H9 (cell line): ENCODE data around the gene SNED1. TPM values are rescaled to one million over a fixed set of nuclear protein-coding genes. Genes with fewer than 3 reads are reported as not detected.

Experiments used
- DNase-seq: peaks from one replicate; pipeline ENCODE4 v3.0.0-alpha.2; 2017
- H2AFZ ChIP-seq: one replicate; pipeline ENCODE4 v1.6.1; 2013; ENCODE audit warnings: mild to moderate bottlenecking, low read length, control low read depth, moderate library complexity
- H2AK5ac ChIP-seq: 2 replicates; pipeline ENCODE4 v1.6.1; 2013; ENCODE audit warnings: low read length, control low read depth, mixed read lengths; ENCODE audit not compliant: insufficient read length
- H2BK120ac ChIP-seq: one replicate; pipeline ENCODE4 v1.6.1; 2013; ENCODE audit warnings: low read depth, mild to moderate bottlenecking, low read length, control low read depth, inconsistent platforms; ENCODE audit not compliant: poor library complexity, severe bottlenecking
- H2BK12ac ChIP-seq: 2 replicates; pipeline ENCODE4 v1.6.1; 2013; ENCODE audit warnings: low read length, control low read depth, mixed read lengths, low read depth; ENCODE audit not compliant: insufficient read length
- H2BK15ac ChIP-seq: 2 replicates; pipeline ENCODE4 v1.6.1; 2013; ENCODE audit warnings: low read depth, low read length, control low read depth
- H2BK20ac ChIP-seq: one replicate; pipeline ENCODE4 v1.6.1; 2013; ENCODE audit warnings: low read depth, mild to moderate bottlenecking, low read length, control low read depth, inconsistent platforms; ENCODE audit not compliant: poor library complexity, severe bottlenecking
- H2BK5ac ChIP-seq: 2 replicates; pipeline ENCODE4 v1.6.1; 2013; ENCODE audit warnings: low read length, control low read depth, mixed read lengths; ENCODE audit not compliant: insufficient read length
- H3K14ac ChIP-seq: 2 replicates; pipeline ENCODE4 v1.6.1; 2013; ENCODE audit warnings: low read length, control low read depth; ENCODE audit not compliant: insufficient read depth
- H3K18ac ChIP-seq: 2 replicates; pipeline ENCODE4 v1.6.1; 2013; ENCODE audit warnings: low read depth, mild to moderate bottlenecking, mixed read lengths, low read length, control low read depth; ENCODE audit not compliant: insufficient read length
- H3K23ac ChIP-seq: 2 replicates; pipeline ENCODE4 v1.6.1; 2013; ENCODE audit warnings: low read length, control low read depth, mixed read lengths, low read depth; ENCODE audit not compliant: insufficient read length
- H3K23me2 ChIP-seq: 2 replicates; pipeline ENCODE4 v1.6.1; 2013; ENCODE audit warnings: low read depth, mild to moderate bottlenecking, mixed read lengths, low read length, control low read depth; ENCODE audit not compliant: insufficient read length, poor library complexity, severe bottlenecking
- H3K27ac ChIP-seq: 2 replicates; pipeline ENCODE4 v1.5.1; 2013; ENCODE audit warnings: low read length, control low read depth, mixed read lengths, low read depth; ENCODE audit not compliant: insufficient read length
- H3K27me3 ChIP-seq: 2 replicates; pipeline ENCODE4 v1.6.1; 2013; ENCODE audit warnings: low read length, control low read depth, inconsistent platforms; ENCODE audit not compliant: insufficient read depth
- H3K4ac ChIP-seq: 2 replicates; pipeline ENCODE4 v1.6.1; 2013; ENCODE audit warnings: low read depth, mild to moderate bottlenecking, control low read depth, inconsistent platforms, low read length, moderate library complexity
- H3K4me1 ChIP-seq: 2 replicates; pipeline ENCODE4 v1.6.1; 2013; ENCODE audit warnings: low read length, control low read depth, inconsistent platforms; ENCODE audit not compliant: insufficient read depth
- H3K4me2 ChIP-seq: 2 replicates; pipeline ENCODE4 v1.6.1; 2013; ENCODE audit warnings: low read length, control low read depth, mixed read lengths; ENCODE audit not compliant: insufficient read length, insufficient read depth
- H3K56ac ChIP-seq: 2 replicates; pipeline ENCODE4 v1.6.1; 2013; ENCODE audit warnings: low read depth, mild to moderate bottlenecking, mixed read lengths, low read length, control low read depth; ENCODE audit not compliant: insufficient read length
- H3K79me1 ChIP-seq: 2 replicates; pipeline ENCODE4 v1.6.1; 2013; ENCODE audit warnings: low read depth, mild to moderate bottlenecking, moderate library complexity, low read length, control low read depth, inconsistent platforms; ENCODE audit not compliant: insufficient read depth, poor library complexity, severe bottlenecking
- H3K79me2 ChIP-seq: 2 replicates; pipeline ENCODE4 v1.6.1; 2013; ENCODE audit warnings: low read length, control low read depth, inconsistent platforms; ENCODE audit not compliant: insufficient read depth
- H3K9ac ChIP-seq: 2 replicates; pipeline ENCODE4 v1.6.1; 2013; ENCODE audit warnings: low read length, control low read depth, mixed read lengths; ENCODE audit not compliant: insufficient read length; ENCODE audit errors: extremely low read depth
- H3K9me3 ChIP-seq: one replicate; pipeline ENCODE4 v1.6.1; 2013; ENCODE audit warnings: low read depth, low read length, inconsistent platforms; ENCODE audit not compliant: control insufficient read depth
- H3T11ph ChIP-seq: one replicate; pipeline ENCODE4 v1.6.1; 2013; ENCODE audit warnings: mild to moderate bottlenecking, low read length, control low read depth, inconsistent platforms
- H4K20me1 ChIP-seq: one replicate; pipeline ENCODE4 v1.6.1; 2013; ENCODE audit not compliant: control insufficient read depth, insufficient read length, insufficient read depth
- H4K5ac ChIP-seq: 2 replicates; pipeline ENCODE4 v1.6.1; 2013; ENCODE audit warnings: low read depth, mild to moderate bottlenecking, mixed read lengths, low read length, control low read depth; ENCODE audit not compliant: insufficient read length
- H4K8ac ChIP-seq: replicated peaks from 2 replicates; pipeline ENCODE4 v1.6.1; 2013; ENCODE audit warnings: low read length, control low read depth, mixed read lengths, low read depth; ENCODE audit not compliant: insufficient read length
- H4K91ac ChIP-seq: 2 replicates; pipeline ENCODE4 v1.6.1; 2013; ENCODE audit warnings: low read depth, mild to moderate bottlenecking, moderate library complexity, mixed read lengths, low read length, control low read depth; ENCODE audit not compliant: insufficient read length
- H3K27ac Mint-ChIP-seq, 3 experiments: 2 replicates in 2 of 3; 3 replicates in 1 of 3; pipeline ENCODE4 v1.8.0; 2020 to 2021; ENCODE audit warnings: mixed read lengths in 3 of 3, mild to moderate bottlenecking in 1 of 3, moderate library complexity in 1 of 3
- H3K27me3 Mint-ChIP-seq: 2 replicates; pipeline ENCODE4 v1.8.0; 2021; ENCODE audit warnings: low read depth, mild to moderate bottlenecking, moderate library complexity, mixed read lengths
- H3K36me3 Mint-ChIP-seq, 3 experiments: 2 replicates in 2 of 3; 3 replicates in 1 of 3; pipeline ENCODE4 v1.8.0; 2020 to 2021; ENCODE audit warnings: low read depth in 3 of 3, mixed read lengths in 3 of 3; ENCODE audit not compliant: insufficient read depth in 1 of 3
- H3K4me1 Mint-ChIP-seq, 2 experiments: 2 replicates each; pipeline ENCODE4 v1.8.0; 2020; ENCODE audit warnings: mixed read lengths in 2 of 2
- H3K4me3 Mint-ChIP-seq, 2 experiments: 2 replicates in 1 of 2; 3 replicates in 1 of 2; pipeline ENCODE4 v1.8.0; 2020 to 2021; ENCODE audit warnings: mild to moderate bottlenecking in 2 of 2, mixed read lengths in 2 of 2, moderate library complexity in 1 of 2
- H3K9me3 Mint-ChIP-seq, 2 experiments: 2 replicates in 1 of 2; 3 replicates in 1 of 2; pipeline ENCODE4 v1.8.0; 2020; ENCODE audit warnings: mild to moderate bottlenecking in 2 of 2, mixed read lengths in 2 of 2, moderate library complexity in 1 of 2
- CTCF ChIP-seq: fragments of 200-600 bp; sonication (generic); conservative IDR thresholded peaks from 3 replicates; pipeline ENCODE4 v1.8.0; 2021; ENCODE audit warnings: antibody characterized with exemption, mild to moderate bottlenecking
- WGBS: extraction: QIAGEN DNeasy Blood & Tissue Kit; methylation state at CpG from one replicate; pipeline ENCODE4 v1.1.7; 2013; ENCODE audit warnings: missing lambda C conversion rate, low lambda C conversion rate, mixed read lengths; ENCODE audit not compliant: insufficient read length; ENCODE audit errors: extremely low coverage; 5-methylcytosine and 5-hydroxymethylcytosine counted together
- total RNA-seq: library from RNA; stranded (reverse); gene quantifications from 2 replicates; pipeline ENCODE4 v1.2.1, GENCODE V29; 2021

SNED1 gene
- total RNA-seq, 1 experiment from 2014 or later, result 2.5 TPM

- no peak overlapping the region for H2BK15ac ChIP-seq
Observed at GRCh38 chr2:241138471-241138870, 140.1 kb downstream of the SNED1 start.

More at GRCh38 chr2:241138471-241138870, 140.1 kb downstream of the SNED1 start:
- no peak overlapping the region for H3T11ph ChIP-seq
- no peak overlapping the region for H2AFZ ChIP-seq
- no peak overlapping the region for H2BK5ac ChIP-seq
- no peak overlapping the region for H3K56ac ChIP-seq
- no peak overlapping the region for H2BK120ac ChIP-seq
- DNase-seq, result no peak
- H3K9ac ChIP-seq, result no peak overlapping the region
- H2BK12ac ChIP-seq, result no peak overlapping the region
- no peak overlapping the region for H4K91ac ChIP-seq
- H3K14ac ChIP-seq, result no peak overlapping the region
- H2AK5ac ChIP-seq, result no peak overlapping the region
- no peaks in the 10 kb centered on the region for H3K9me3 ChIP-seq
- Mint-ChIP-seq H3K4me1 (no peaks in the 10 kb centered on the region), H3K36me3 (peaks cover 18 to 80% (median 62%) of the 10 kb centered on the region in 3 experiments), H3K27ac (no peak overlapping the region), H3K27me3 (no peaks in the 10 kb centered on the region), H3K4me3 (no peak overlapping the region; a peak in 1 of 5 replicates), H3K9me3 (no peaks in the 10 kb centered on the region)
- no peaks in the 10 kb centered on the region for H3K79me1 ChIP-seq
- no peaks in the 10 kb centered on the region for H3K79me2 ChIP-seq
- no peak overlapping the region for H4K5ac ChIP-seq
- H3K4me1 ChIP-seq, result no peaks in the 10 kb centered on the region
- no peak overlapping the region for H4K8ac ChIP-seq
- no peaks in the 10 kb centered on the region for H3K27me3 ChIP-seq
- no peak overlapping the region for H3K23ac ChIP-seq
- H3K23me2 ChIP-seq, result no peaks in the 10 kb centered on the region
- no peak for TF ChIP-seq CTCF
- H2BK20ac ChIP-seq, result no peak overlapping the region
- no peak overlapping the region for H3K4ac ChIP-seq
- no peak overlapping the region for H3K18ac ChIP-seq
- WGBS, result no CpG with 5 or more reads among the region's 16 CpGs
- no peak overlapping the region for H3K4me2 ChIP-seq
- no peak overlapping the region for H3K27ac ChIP-seq
- no peaks in the 10 kb centered on the region for H4K20me1 ChIP-seq
